HEK293 (cell line): ENCODE data around the gene MESD.

Source experiments
- CTCF ChIA-PET: fragments of 350-600 bp; formaldehyde crosslinking; extraction: SDS; loops from one replicate; lab custom pipeline; 2021; ENCODE audit warnings: antibody characterized with exemption; lab: Yijun Ruan, JAX
- POLR2A ChIA-PET: fragments of 300-600 bp; formaldehyde crosslinking; extraction: SDS; loops from one replicate; lab custom pipeline; 2020; ENCODE audit warnings: antibody characterized with exemption, inconsistent platforms; lab: Yijun Ruan, JAX
- H3K27ac ChIP-seq: fragments of 200-500 bp; sonication (Bioruptor generic); 2 replicates; pipeline ENCODE4 v1.5.1; 2014; ENCODE audit warnings: low read depth, low read length, control low read depth, inconsistent platforms; ENCODE audit errors: extremely low read depth
- H3K36me3 ChIP-seq, 2 experiments: fragments of 200-500 bp in 1 of 2; sonication (Bioruptor generic) in 1 of 2; 1 replicate in 1 of 2; 2 replicates in 1 of 2; pipeline ENCODE4 v1.5.1; 2014 to 2017; ENCODE audit warnings: inconsistent platforms in 2 of 2, low read length in 2 of 2; ENCODE audit not compliant: control insufficient read depth in 2 of 2, insufficient read depth in 1 of 2
- H3K4me1 ChIP-seq: fragments of 200-500 bp; sonication (Bioruptor generic); 2 replicates; pipeline ENCODE4 v1.5.1; 2014; ENCODE audit warnings: mild to moderate bottlenecking, low read length, inconsistent platforms; ENCODE audit not compliant: control insufficient read depth, insufficient read depth
- H3K4me3 ChIP-seq: 2 replicates; pipeline ENCODE4 v1.5.1; 2011; ENCODE audit warnings: low read depth, mild to moderate bottlenecking, control low read depth, low read length, moderate library complexity
- H3K9me3 ChIP-seq: fragments of 200-500 bp; sonication (Bioruptor generic); 2 replicates; pipeline ENCODE4 v1.5.1; 2014; ENCODE audit warnings: low read depth, low read length, inconsistent platforms; ENCODE audit not compliant: control insufficient read depth, insufficient read depth
- EGR2 ChIP-seq: fragments of 450-650 bp; formaldehyde crosslinking; IDR thresholded peaks from 2 replicates; pipeline ENCODE4 v1.5.1; 2016; ENCODE audit warnings: low read depth, missing biosample characterization, missing genetic modification characterization
- GLI4 ChIP-seq: fragments of 450-650 bp; formaldehyde crosslinking; IDR thresholded peaks from 2 replicates; pipeline ENCODE4 v1.5.1; 2016; ENCODE audit warnings: missing biosample characterization, missing genetic modification characterization
- GLIS2 ChIP-seq: fragments of 450-650 bp; formaldehyde crosslinking; IDR thresholded peaks from 2 replicates; pipeline ENCODE4 v1.5.1; 2016; ENCODE audit warnings: missing biosample characterization, missing genetic modification characterization
- KLF8 ChIP-seq: fragments of 450-650 bp; formaldehyde crosslinking; IDR thresholded peaks from 2 replicates; pipeline ENCODE4 v1.5.1; 2016; ENCODE audit warnings: missing biosample characterization, missing genetic modification characterization
- SCRT1 ChIP-seq: fragments of 450-650 bp; formaldehyde crosslinking; IDR thresholded peaks from 2 replicates; pipeline ENCODE4 v1.5.1; 2016; ENCODE audit warnings: missing biosample characterization, missing genetic modification characterization, borderline replicate concordance
- SP7 ChIP-seq: fragments of 450-650 bp; formaldehyde crosslinking; IDR thresholded peaks from 2 replicates; pipeline ENCODE4 v1.5.1; 2016; ENCODE audit warnings: missing biosample characterization, missing genetic modification characterization
- ZBTB20 ChIP-seq: fragments of 450-650 bp; formaldehyde crosslinking; IDR thresholded peaks from 2 replicates; pipeline ENCODE4 v1.5.1; 2016; ENCODE audit warnings: missing biosample characterization, missing genetic modification characterization
- ZBTB48 ChIP-seq: fragments of 450-650 bp; formaldehyde crosslinking; IDR thresholded peaks from 2 replicates; pipeline ENCODE4 v1.5.1; 2016; ENCODE audit warnings: missing biosample characterization, missing genetic modification characterization
- ZIC2 ChIP-seq: fragments of 450-650 bp; formaldehyde crosslinking; IDR thresholded peaks from 2 replicates; pipeline ENCODE4 v1.5.1; 2016; ENCODE audit warnings: missing biosample characterization, missing genetic modification characterization
- ZNF10 ChIP-seq: fragments of 450-650 bp; formaldehyde crosslinking; IDR thresholded peaks from 2 replicates; pipeline ENCODE4 v1.5.1; 2017; ENCODE audit warnings: missing biosample characterization, missing genetic modification characterization
- ZNF140 ChIP-seq: fragments of 450-650 bp; formaldehyde crosslinking; IDR thresholded peaks from 2 replicates; pipeline ENCODE4 v1.5.1; 2016; ENCODE audit warnings: missing biosample characterization, missing genetic modification characterization
- ZNF202 ChIP-seq: fragments of 450-650 bp; formaldehyde crosslinking; IDR thresholded peaks from 2 replicates; pipeline ENCODE4 v1.5.1; 2016; ENCODE audit warnings: missing biosample characterization, missing genetic modification characterization, borderline replicate concordance
- ZNF239 ChIP-seq: fragments of 450-650 bp; formaldehyde crosslinking; IDR thresholded peaks from 2 replicates; pipeline ENCODE4 v1.5.1; 2016; ENCODE audit warnings: missing biosample characterization, missing genetic modification characterization
- ZNF391 ChIP-seq: fragments of 450-650 bp; formaldehyde crosslinking; IDR thresholded peaks from 2 replicates; pipeline ENCODE4 v1.5.1; 2016; ENCODE audit warnings: low read depth, missing biosample characterization, missing genetic modification characterization, borderline replicate concordance
- ZNF473 ChIP-seq: fragments of 450-650 bp; formaldehyde crosslinking; IDR thresholded peaks from 2 replicates; pipeline ENCODE4 v1.5.1; 2017; ENCODE audit warnings: missing biosample characterization, missing genetic modification characterization
- ZNF501 ChIP-seq: fragments of 450-650 bp; formaldehyde crosslinking; IDR thresholded peaks from 2 replicates; pipeline ENCODE4 v1.5.1; 2016; ENCODE audit warnings: missing biosample characterization, missing genetic modification characterization
- ZNF514 ChIP-seq: fragments of 450-650 bp; formaldehyde crosslinking; IDR thresholded peaks from 2 replicates; pipeline ENCODE4 v1.5.1; 2016; ENCODE audit warnings: missing biosample characterization, missing genetic modification characterization
- ZNF555 ChIP-seq: fragments of 450-650 bp; formaldehyde crosslinking; conservative IDR thresholded peaks from 2 replicates; pipeline ENCODE4 v1.5.1; 2017; ENCODE audit warnings: missing biosample characterization, mild to moderate bottlenecking, missing genetic modification characterization, inconsistent platforms
- TF ChIP-seq, protein P1 (sequence below): fragments of 450-650 bp; formaldehyde crosslinking; IDR thresholded peaks from 2 replicates; pipeline ENCODE4 v1.5.1; 2016; ENCODE audit warnings: missing biosample characterization, missing genetic modification characterization
- TF ChIP-seq, protein P2 (sequence below): fragments of 450-650 bp; formaldehyde crosslinking; IDR thresholded peaks from 2 replicates; pipeline ENCODE4 v1.5.1; 2016; ENCODE audit warnings: missing biosample characterization, missing genetic modification characterization
- TF ChIP-seq, protein P3 (sequence below): fragments of 450-650 bp; formaldehyde crosslinking; conservative IDR thresholded peaks from 2 replicates; pipeline ENCODE4 v1.5.1; 2016; ENCODE audit warnings: low read depth, missing biosample characterization, missing genetic modification characterization
- TF ChIP-seq, protein P4 (sequence below): fragments of 450-650 bp; IDR thresholded peaks from 2 replicates; pipeline ENCODE4 v1.5.1; 2018; ENCODE audit warnings: missing biosample characterization, missing genetic modification characterization

Gene MESD

DNA sequence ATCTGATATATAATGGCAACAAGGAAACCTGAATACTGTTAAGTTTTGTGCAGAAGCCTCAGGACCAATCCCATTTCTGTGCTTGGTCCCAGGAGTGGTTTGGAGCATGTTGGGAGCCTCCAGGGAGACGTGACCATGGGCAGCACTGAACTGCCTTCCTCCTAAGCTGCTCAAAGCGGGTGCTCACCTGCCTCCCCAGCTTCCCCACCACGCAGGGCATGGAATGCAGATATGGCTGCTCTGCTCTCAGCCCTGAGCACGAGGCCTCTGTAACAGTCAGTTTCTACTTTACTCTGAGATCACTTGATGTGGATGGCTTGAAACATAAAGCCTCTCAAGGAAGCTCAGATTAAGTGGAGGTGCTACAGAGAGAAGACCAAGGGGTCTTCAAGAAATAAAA is 49.3 kb downstream of the MESD start:
- Histone ChIP-seq H3K4me1 (no peaks in the 10 kb centered on the region), H3K4me3 (no peak overlapping the region), H3K9me3 (no peaks in the 10 kb centered on the region), H3K36me3 (peaks cover 0 to 13% of the 10 kb centered on the region in 2 experiments; a peak in 1 of 3 replicates), H3K27ac (no peak overlapping the region)
- no peak for TF ChIP-seq GLIS2
- no peak for TF ChIP-seq ZNF202 (tag by site-specific recombination)
- no peak for TF ChIP-seq ZNF239 (tag by site-specific recombination)
- TF ChIP-seq ZNF473 (tag by site-specific recombination) = no peak
- TF ChIP-seq, protein P1, sequence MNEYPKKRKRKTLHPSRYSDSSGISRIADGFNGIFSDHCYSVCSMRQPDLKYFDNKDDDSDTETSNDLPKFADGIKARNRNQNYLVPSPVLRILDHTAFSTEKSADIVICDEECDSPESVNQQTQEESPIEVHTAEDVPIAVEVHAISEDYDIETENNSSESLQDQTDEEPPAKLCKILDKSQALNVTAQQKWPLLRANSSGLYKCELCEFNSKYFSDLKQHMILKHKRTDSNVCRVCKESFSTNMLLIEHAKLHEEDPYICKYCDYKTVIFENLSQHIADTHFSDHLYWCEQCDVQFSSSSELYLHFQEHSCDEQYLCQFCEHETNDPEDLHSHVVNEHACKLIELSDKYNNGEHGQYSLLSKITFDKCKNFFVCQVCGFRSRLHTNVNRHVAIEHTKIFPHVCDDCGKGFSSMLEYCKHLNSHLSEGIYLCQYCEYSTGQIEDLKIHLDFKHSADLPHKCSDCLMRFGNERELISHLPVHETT (tag by site-specific recombination) = no peak
- TF ChIP-seq EGR2 = no peak
- TF ChIP-seq SP7 = no peak
- no peak for TF ChIP-seq GLI4 (tag by site-specific recombination)
- TF ChIP-seq ZNF391 (tag by site-specific recombination) = no peak
- TF ChIP-seq KLF8 (tag by site-specific recombination) = no peak
- ChIA-PET POLR2A (interaction anchor here (0.8 kb wide), 1 partner anchor 17 kb away, joined by 3 read pairs; no protein-coding TSS in a partner anchor), CTCF (interaction anchor here (0.6 to 2.6 kb wide), 6 partner anchors 28 to 350 kb away, joined by 3 to 9 read pairs (median 6); partner anchors contain the start of gene CEMIP)

DNA sequence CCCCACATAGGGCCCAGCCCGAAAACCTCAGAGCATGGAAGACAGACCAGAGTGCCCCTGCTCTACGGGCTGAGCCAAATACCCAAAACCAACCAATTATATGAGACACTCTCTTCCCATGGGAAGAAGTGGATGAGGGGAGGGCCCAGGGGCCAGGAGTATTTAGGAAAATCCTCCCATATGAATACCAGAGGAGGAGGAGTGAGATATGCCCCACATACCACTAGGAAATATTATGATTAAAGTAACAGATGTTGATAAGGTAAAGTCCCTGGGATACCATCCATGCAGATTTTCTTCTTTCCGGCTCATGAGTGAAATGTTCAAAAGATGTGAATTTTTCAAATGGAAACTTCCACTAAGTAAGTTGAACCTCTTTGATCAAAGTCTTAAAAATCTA is 50.4 kb downstream of the MESD start:
- TF ChIP-seq, protein P2, sequence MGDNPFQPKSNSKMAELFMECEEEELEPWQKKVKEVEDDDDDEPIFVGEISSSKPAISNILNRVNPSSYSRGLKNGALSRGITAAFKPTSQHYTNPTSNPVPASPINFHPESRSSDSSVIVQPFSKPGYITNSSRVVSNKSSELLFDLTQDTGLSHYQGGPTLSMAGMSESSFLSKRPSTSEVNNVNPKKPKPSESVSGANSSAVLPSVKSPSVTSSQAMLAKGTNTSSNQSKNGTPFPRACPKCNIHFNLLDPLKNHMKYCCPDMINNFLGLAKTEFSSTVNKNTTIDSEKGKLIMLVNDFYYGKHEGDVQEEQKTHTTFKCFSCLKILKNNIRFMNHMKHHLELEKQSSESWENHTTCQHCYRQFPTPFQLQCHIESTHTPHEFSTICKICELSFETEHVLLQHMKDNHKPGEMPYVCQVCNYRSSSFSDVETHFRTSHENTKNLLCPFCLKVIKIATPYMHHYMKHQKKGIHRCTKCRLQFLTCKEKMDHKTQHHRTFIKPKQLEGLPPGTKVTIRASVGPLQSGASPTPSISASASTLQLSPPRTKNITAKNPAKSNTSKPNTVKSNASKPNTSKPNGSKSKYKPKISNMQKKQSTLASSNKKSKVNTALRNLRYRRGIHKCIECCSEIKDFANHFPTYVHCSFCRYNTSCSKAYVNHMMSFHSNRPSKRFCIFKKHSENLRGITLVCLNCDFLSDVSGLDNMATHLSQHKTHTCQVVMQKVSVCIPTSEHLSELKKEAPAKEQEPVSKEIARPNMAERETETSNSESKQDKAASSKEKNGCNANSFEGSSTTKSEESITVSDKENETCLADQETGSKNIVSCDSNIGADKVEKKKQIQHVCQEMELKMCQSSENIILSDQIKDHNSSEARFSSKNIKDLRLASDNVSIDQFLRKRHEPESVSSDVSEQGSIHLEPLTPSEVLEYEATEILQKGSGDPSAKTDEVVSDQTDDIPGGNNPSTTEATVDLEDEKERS = no peak
- TF ChIP-seq ZNF140 (tag by site-specific recombination) (no peak), ZNF555 (tag by site-specific recombination) (no peak), EGR2 (no peak), ZNF501 (tag by site-specific recombination) (no peak), ZNF10 (tag by site-specific recombination) (no peak), ZBTB48 (tag by site-specific recombination) (no peak), SCRT1 (no peak), ZNF473 (tag by site-specific recombination) (no peak), ZBTB20 (tag by site-specific recombination) (no peak), ZNF514 (no peak), ZIC2 (tag by site-specific recombination) (no peak)
- TF ChIP-seq, protein P3, sequence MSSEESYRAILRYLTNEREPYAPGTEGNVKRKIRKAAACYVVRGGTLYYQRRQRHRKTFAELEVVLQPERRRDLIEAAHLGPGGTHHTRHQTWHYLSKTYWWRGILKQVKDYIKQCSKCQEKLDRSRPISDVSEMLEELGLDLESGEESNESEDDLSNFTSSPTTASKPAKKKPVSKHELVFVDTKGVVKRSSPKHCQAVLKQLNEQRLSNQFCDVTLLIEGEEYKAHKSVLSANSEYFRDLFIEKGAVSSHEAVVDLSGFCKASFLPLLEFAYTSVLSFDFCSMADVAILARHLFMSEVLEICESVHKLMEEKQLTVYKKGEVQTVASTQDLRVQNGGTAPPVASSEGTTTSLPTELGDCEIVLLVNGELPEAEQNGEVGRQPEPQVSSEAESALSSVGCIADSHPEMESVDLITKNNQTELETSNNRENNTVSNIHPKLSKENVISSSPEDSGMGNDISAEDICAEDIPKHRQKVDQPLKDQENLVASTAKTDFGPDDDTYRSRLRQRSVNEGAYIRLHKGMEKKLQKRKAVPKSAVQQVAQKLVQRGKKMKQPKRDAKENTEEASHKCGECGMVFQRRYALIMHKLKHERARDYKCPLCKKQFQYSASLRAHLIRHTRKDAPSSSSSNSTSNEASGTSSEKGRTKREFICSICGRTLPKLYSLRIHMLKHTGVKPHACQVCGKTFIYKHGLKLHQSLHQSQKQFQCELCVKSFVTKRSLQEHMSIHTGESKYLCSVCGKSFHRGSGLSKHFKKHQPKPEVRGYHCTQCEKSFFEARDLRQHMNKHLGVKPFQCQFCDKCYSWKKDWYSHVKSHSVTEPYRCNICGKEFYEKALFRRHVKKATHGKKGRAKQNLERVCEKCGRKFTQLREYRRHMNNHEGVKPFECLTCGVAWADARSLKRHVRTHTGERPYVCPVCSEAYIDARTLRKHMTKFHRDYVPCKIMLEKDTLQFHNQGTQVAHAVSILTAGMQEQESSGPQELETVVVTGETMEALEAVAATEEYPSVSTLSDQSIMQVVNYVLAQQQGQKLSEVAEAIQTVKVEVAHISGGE (tag by site-specific recombination) = no peak
- TF ChIP-seq, protein P4, sequence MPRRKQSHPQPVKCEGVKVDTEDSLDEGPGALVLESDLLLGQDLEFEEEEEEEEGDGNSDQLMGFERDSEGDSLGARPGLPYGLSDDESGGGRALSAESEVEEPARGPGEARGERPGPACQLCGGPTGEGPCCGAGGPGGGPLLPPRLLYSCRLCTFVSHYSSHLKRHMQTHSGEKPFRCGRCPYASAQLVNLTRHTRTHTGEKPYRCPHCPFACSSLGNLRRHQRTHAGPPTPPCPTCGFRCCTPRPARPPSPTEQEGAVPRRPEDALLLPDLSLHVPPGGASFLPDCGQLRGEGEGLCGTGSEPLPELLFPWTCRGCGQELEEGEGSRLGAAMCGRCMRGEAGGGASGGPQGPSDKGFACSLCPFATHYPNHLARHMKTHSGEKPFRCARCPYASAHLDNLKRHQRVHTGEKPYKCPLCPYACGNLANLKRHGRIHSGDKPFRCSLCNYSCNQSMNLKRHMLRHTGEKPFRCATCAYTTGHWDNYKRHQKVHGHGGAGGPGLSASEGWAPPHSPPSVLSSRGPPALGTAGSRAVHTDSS (tag by site-specific recombination) = no peak
- Histone ChIP-seq H3K4me3 (no peak overlapping the region), H3K36me3 (peaks cover 0 to 13% of the 10 kb centered on the region in 2 experiments; a peak in 1 of 3 replicates), H3K9me3 (no peaks in the 10 kb centered on the region), H3K27ac (no peak overlapping the region), H3K4me1 (no peaks in the 10 kb centered on the region)
- ChIA-PET POLR2A (no interaction called here), CTCF (interaction anchor here (0.6 to 2.6 kb wide), 5 partner anchors 31 to 163 kb away, joined by 3 to 9 read pairs (median 3); partner anchors contain the start of gene CEMIP)
